Spleen (tissue), 11 donors: ENCODE measurements around the gene CDC42BPB. TPM values are rescaled to one million over a fixed set of nuclear protein-coding genes. Genes with fewer than 3 reads are reported as not detected.
A peak's percentile ranks its signal among the peaks of the same experiment; 100 is the strongest.

ENCODE experiments used
- DNase-seq: peaks from one replicate; pipeline ENCODE4 v3.0.0-alpha.2; 2020
- H3K27ac ChIP-seq, 8 donors: fragments of 200-600 bp; sonication (generic) in 7 of 8; 1 replicate in 4 of 8; 2 replicates in 4 of 8; pipeline versions ENCODE4 v1.5.0 to v1.8.0; 2016 to 2021; ENCODE audit warnings: inconsistent platforms in 4 of 8, mild to moderate bottlenecking in 4 of 8, moderate library complexity in 1 of 8
- H3K27me3 ChIP-seq, 7 donors: fragments of 200-600 bp; sonication (generic) in 6 of 7; replicated peaks in 1 of 7; 1 replicate in 4 of 7; 2 replicates in 3 of 7; pipeline versions ENCODE4 v1.5.0 to v1.8.0; 2016 to 2021; ENCODE audit warnings: inconsistent platforms in 3 of 7, mild to moderate bottlenecking in 1 of 7
- H3K36me3 ChIP-seq, 6 donors: fragments of 200-600 bp; sonication (generic) in 5 of 6; 1 replicate in 4 of 6; 2 replicates in 2 of 6; pipeline versions ENCODE4 v1.5.0 to v1.8.0; 2016 to 2021; ENCODE audit warnings: inconsistent platforms in 2 of 6
- H3K4me1 ChIP-seq, 6 donors: fragments of 200-600 bp; sonication (generic) in 5 of 6; 1 replicate in 3 of 6; 2 replicates in 3 of 6; pipeline versions ENCODE4 v1.5.0 to v1.8.0; 2016 to 2021; ENCODE audit warnings: inconsistent platforms in 3 of 6
- H3K4me3 ChIP-seq, 8 donors: fragments of 200-600 bp; sonication (generic) in 7 of 8; 1 replicate in 4 of 8; 2 replicates in 4 of 8; pipeline versions ENCODE4 v1.5.0 to v1.8.0; 2016 to 2021; ENCODE audit warnings: inconsistent platforms in 4 of 8, mild to moderate bottlenecking in 4 of 8, moderate library complexity in 2 of 8
- H3K9me3 ChIP-seq, 8 donors: fragments of 200-600 bp; sonication (generic) in 7 of 8; 1 replicate in 4 of 8; 2 replicates in 4 of 8; pipeline versions ENCODE4 v1.5.0 to v1.8.0; 2016 to 2021; ENCODE audit warnings: inconsistent platforms in 4 of 8
- POLR2A ChIP-seq, 3 donors: fragments of 450-650 bp; IDR thresholded peaks; one replicate each; pipeline ENCODE4 v1.5.1; 2017; ENCODE audit warnings: antibody characterized with exemption in 3 of 3, mild to moderate bottlenecking in 1 of 3
- POLR2AphosphoS5 ChIP-seq, 3 donors: sonication (generic); formaldehyde crosslinking; IDR thresholded peaks; one replicate each; pipeline ENCODE4 v1.5.1; 2017; ENCODE audit warnings: antibody characterized with exemption in 3 of 3
- WGBS, 5 donors: extraction: QIAGEN DNeasy Blood & Tissue Kit in 3 of 5; methylation state at CpG; one replicate each; pipeline versions ENCODE4 v1.1.5 to v1.1.7; 2013 to 2018; 5-methylcytosine and 5-hydroxymethylcytosine counted together
- intact Hi-C: fragments of 100-400 bp; cut with DNase I; formaldehyde crosslinking; loops from one replicate; pipeline ENCODE4 v1.15.0; 2023; ENCODE audit warnings: low total_unique reads
- polyA plus RNA-seq, 3 donors: library from polyadenylated mRNA; stranded (reverse); fragments of 200-250 nt; gene quantifications; one replicate each; pipeline ENCODE4 v1.2.1, GENCODE V29; 2013
- total RNA-seq, 7 donors: library from RNA; depleted of rRNA in 3 of 7; stranded (reverse); fragments of >200 nt in 3 of 7; fragmentation: NEBNext Ultra II Directional in 4 of 7; extraction: Animal tissue kit (Norgen Biotek cat#: 25700) in 4 of 7; gene quantifications; one replicate each; pipeline versions ENCODE4 v1.1.0 to v1.2.1, GENCODE V29; 2016 to 2021
- TF ChIP-seq, protein P1 (sequence below), 11 experiments: fragments of 200-600 bp in 7 of 11; fragments of 450-650 bp in 4 of 11; sonication (generic) in 4 of 11; IDR thresholded peaks in 8 of 11; conservative IDR thresholded peaks in 3 of 11; 1 replicate in 7 of 11; 2 replicates in 4 of 11; pipeline versions ENCODE4 v1.4.0 to v1.8.0; 2016 to 2021; ENCODE audit warnings: antibody characterized with exemption in 11 of 11, inconsistent platforms in 4 of 11, mild to moderate bottlenecking in 1 of 11
- donor health status: healthy with polysubstance abuse.
- donor health status: DM: no; HTN: no; CAD: no; lungs with moderate emphysema.
- donor health status: DM: no; HTN: no; CAD: no.
- donor health status: Bipolar disorder and iron deficiency.
- donor health status: healthy.
- donor health status: DM: no; HTN: no; CAD: no.
- donor health status: DM: yes; HTN: yes; CAD: no.

Gene CDC42BPB
- total and polyA plus RNA-seq, 10 donors, result 6.4 to 94.5 (median 77.8) TPM

DNA sequence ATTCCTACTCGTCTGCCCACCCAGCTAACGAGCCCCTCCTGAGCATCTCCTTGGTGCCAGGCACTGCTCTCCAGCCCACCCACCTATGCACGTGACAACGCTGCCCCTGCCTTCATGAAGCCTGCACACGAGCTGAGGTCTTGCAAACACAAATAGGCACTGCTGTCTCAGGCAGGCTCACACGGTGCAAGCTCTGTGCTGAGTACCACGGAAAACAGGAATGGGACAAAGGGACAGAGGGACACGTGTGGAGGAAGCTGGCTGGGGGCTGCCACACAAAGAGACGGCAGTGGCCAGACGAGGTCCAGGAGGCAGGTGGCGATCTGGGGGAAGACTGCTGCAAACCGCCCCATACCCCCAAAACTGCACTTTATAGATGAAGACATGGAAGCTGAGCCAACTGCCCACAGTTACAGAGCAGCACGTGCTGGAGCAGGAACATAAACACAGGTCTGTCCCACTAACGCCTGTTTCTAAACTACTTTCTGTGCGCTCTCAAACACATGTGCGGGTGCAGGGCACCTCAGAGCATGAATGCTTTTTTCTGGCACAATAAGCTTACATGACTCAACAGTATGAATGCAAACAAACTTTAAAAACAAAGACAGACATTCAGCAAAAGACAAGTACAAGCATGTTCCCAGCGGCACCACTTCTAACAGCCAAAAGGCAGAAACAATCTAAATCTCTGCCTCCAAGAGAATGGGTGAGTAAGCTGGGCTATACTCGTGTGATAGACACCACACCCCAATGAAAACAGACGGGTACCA is 70.4 kb downstream of the CDC42BPB start:
- Histone ChIP-seq H3K27me3 (no peaks in the 10 kb centered on the region), H3K36me3 (peaks cover 4 to 97% (median 29%) of the 10 kb centered on the region in 6 donors), H3K4me3 (no peak overlapping the region), H3K27ac (no peak overlapping the region), H3K4me1 (peaks cover 0 to 6% (median 0%) of the 10 kb centered on the region in 6 donors), H3K9me3 (peaks cover 0 to 32% (median 24%) of the 10 kb centered on the region in 8 donors)
- WGBS, 5 donors, result 89 to 97% (median 94%) methylated on average over 19 of the region's 19 CpGs
- peak; percentile 23 for DNase-seq
- intact Hi-C loops, result no loop called here
- TF ChIP-seq, protein P1, sequence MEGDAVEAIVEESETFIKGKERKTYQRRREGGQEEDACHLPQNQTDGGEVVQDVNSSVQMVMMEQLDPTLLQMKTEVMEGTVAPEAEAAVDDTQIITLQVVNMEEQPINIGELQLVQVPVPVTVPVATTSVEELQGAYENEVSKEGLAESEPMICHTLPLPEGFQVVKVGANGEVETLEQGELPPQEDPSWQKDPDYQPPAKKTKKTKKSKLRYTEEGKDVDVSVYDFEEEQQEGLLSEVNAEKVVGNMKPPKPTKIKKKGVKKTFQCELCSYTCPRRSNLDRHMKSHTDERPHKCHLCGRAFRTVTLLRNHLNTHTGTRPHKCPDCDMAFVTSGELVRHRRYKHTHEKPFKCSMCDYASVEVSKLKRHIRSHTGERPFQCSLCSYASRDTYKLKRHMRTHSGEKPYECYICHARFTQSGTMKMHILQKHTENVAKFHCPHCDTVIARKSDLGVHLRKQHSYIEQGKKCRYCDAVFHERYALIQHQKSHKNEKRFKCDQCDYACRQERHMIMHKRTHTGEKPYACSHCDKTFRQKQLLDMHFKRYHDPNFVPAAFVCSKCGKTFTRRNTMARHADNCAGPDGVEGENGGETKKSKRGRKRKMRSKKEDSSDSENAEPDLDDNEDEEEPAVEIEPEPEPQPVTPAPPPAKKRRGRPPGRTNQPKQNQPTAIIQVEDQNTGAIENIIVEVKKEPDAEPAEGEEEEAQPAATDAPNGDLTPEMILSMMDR (IDR thresholded peaks at IDR 0.05 in 8 of 11, conservative IDR thresholded peaks at IDR 0.05 in 3 of 11), result no peak
- no peak for TF ChIP-seq POLR2A (IDR thresholded peaks at IDR 0.05)
- no peak for TF ChIP-seq POLR2AphosphoS5 (IDR thresholded peaks at IDR 0.05)

DNA sequence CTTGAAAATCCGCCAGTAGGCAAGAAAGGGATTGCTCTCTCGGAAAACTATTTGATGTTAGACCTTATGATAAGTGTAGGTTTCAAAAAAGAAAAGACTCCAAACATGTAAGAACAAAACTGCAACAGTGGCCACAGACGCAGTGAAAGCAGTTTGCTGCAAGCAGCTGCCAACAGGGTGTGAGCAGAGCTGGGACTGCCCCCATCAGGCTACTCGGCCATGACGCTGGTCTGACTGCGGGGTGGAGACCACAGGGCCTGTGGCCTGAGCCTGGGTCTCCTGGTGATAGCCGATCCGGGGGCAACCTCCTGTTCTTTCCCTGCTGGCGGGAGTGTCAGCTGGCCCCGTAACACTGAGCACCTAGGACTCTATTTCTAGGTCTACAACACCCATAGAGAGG is 71.7 kb downstream of the CDC42BPB start:
- no peaks in the 10 kb centered on the region for H3K27me3 ChIP-seq
- intact Hi-C loops, result no loop called here
- H3K4me1 ChIP-seq, result peaks cover 0 to 6% (median 0%) of the 10 kb centered on the region in 6 donors
- H3K36me3 ChIP-seq, result peaks cover 4 to 99% (median 35%) of the 10 kb centered on the region in 6 donors
- peak; percentile 70 for DNase-seq
- H3K27ac ChIP-seq, result peak overlapping the region in 1 of 8 donors; percentile 2
- TF ChIP-seq POLR2A (IDR thresholded peaks at IDR 0.05) (no peak), POLR2AphosphoS5 (IDR thresholded peaks at IDR 0.05) (no peak)
- TF ChIP-seq, protein P1 (IDR thresholded peaks at IDR 0.05 in 8 of 11, conservative IDR thresholded peaks at IDR 0.05 in 3 of 11), result no peak
- WGBS, 5 donors, result 68 to 86% (median 75%) methylated on average over 10 of the region's 10 CpGs
- H3K4me3 ChIP-seq, result no peak overlapping the region
- peaks cover 0 to 32% (median 24%) of the 10 kb centered on the region in 8 donors for H3K9me3 ChIP-seq

DNA sequence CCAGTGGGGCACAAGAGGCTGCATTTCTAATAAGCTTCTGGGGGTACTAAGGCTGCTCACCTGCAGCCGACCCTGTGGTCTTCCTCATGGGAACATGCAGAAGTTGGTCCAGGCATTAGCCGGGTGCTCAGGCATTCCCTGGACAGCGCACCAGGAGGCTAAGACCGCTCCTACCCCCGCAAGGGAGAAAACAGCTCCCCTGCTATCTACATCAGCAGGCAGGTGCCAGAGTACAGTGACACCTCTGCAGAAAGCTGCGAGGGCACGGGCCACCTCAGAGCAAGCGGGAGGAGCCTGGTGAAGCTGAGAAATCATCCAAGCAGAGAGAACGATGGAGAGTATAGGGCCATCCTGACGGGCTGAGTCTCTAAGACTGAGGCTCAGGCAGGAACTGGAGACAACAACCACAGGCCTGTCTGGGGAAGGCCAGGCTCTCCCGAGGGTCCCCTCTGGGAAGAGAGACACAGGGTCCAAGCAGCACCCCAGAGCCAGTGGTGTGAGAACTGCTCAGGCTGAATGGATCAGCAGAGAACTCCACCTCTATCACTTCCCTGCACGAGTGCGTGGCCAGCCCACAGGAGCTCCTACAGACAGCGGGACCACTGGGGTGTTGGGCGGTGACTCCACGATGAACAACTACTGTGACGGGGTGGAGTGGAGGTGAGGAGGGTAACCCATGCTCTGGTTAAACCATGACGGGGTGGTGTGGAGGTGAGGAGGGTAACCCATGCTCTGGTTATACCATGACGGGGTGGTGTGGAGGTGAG is 72.8 kb downstream of the CDC42BPB start:
- TF ChIP-seq POLR2A (IDR thresholded peaks at IDR 0.05) (no peak), POLR2AphosphoS5 (IDR thresholded peaks at IDR 0.05) (no peak)
- TF ChIP-seq, protein P1 (IDR thresholded peaks at IDR 0.05 in 8 of 11, conservative IDR thresholded peaks at IDR 0.05 in 3 of 11), result no peak
- intact Hi-C loops, result no loop called here
- H3K36me3 ChIP-seq, result peaks cover 4 to 99% (median 40%) of the 10 kb centered on the region in 6 donors
- peaks cover 0 to 30% (median 21%) of the 10 kb centered on the region in 8 donors for H3K9me3 ChIP-seq
- no peak overlapping the region for H3K4me3 ChIP-seq
- no peaks in the 10 kb centered on the region for H3K27me3 ChIP-seq
- WGBS, 5 donors, result 90 to 96% (median 93%) methylated on average over 15 to 19 of the region's 19 CpGs
- H3K4me1 ChIP-seq, result peaks cover 0 to 6% (median 0%) of the 10 kb centered on the region in 6 donors
- DNase-seq, result peak; percentile 56
- H3K27ac ChIP-seq, result no peak overlapping the region

DNA sequence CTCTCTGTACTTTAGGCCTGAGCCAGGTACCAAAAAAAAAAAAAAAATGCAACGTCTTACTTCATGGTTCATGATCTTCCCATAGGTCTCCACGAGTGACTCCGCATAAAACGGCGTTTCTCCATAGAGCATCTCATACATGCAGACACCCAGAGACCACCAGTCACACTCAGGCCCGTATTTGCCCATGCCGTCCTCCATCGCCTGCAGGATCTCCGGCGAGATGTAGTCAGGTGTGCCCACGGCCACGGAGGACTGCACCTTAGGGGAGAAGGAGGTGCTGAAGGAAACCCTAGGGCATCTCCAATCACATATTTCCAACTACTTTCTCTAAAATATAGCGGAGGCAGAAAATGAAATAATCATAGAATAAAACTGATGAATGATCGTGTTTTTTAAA is 73.9 kb downstream of the CDC42BPB start:
- no peak overlapping the region for H3K4me3 ChIP-seq
- TF ChIP-seq POLR2A (IDR thresholded peaks at IDR 0.05) (no peak), POLR2AphosphoS5 (IDR thresholded peaks at IDR 0.05) (no peak)
- TF ChIP-seq, protein P1 (IDR thresholded peaks at IDR 0.05 in 8 of 11, conservative IDR thresholded peaks at IDR 0.05 in 3 of 11), result no peak
- 91 to 96% (median 93%) methylated on average over 14 of the region's 14 CpGs for WGBS, 5 donors
- no peak overlapping the region for H3K27ac ChIP-seq
- H3K9me3 ChIP-seq, result peaks cover 0 to 20% (median 11%) of the 10 kb centered on the region in 8 donors
- H3K27me3 ChIP-seq, result no peaks in the 10 kb centered on the region
- intact Hi-C loops, result no loop called here
- DNase-seq, result no peak
- peaks cover 0 to 6% (median 0%) of the 10 kb centered on the region in 6 donors for H3K4me1 ChIP-seq
- H3K36me3 ChIP-seq, result peaks cover 3 to 100% (median 34%) of the 10 kb centered on the region in 6 donors
